Measurements from ENCODE around the gene TUBB1. TPM values are rescaled to one million over a fixed set of nuclear protein-coding genes. Genes with fewer than 3 reads are reported as not detected.

The TUBB1 gene
- total RNA-seq, 1 experiment from 2014 or later = 0.35 TPM

DNA sequence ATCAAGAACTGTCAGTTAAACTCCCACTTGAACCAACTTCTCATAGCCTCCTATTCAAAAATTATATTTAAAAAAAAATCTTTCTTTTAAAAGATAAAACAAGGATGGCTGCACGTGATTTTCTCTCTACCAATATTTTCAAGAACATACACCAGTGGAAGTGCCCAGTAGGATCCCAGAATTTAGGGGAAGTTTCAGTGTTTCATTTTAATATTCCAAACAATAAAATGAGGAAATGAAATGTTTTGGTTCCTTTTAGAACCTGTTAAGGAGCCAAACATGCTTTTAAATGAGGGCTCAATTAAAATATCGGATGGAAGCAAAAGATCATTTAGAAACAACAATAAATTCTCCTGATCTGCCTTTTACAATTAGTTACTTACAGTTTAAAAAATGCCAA is 49.8 kb downstream of the TUBB1 start:
- Histone ChIP-seq H4K20me1 (ENCODE audit: insufficient read depth) (no peaks in the 10 kb centered on the region), H3F3A (ENCODE audit: insufficient read depth, low read depth) (peaks cover 4% of the 10 kb centered on the region; the same call in 1 of the 2 replicates), H3K4me1 (replicated peaks; ENCODE audit: insufficient read depth) (peaks cover 12% of the 10 kb centered on the region), H3K9me3 (ENCODE audit: insufficient read depth, low read depth) (no peaks in the 10 kb centered on the region), H3K27me3 (ENCODE audit: insufficient read depth, low read depth) (no peaks in the 10 kb centered on the region), H3K79me2 (ENCODE audit: low read depth) (no peaks in the 10 kb centered on the region), H3K36me3 (ENCODE audit: low read depth) (no peaks in the 10 kb centered on the region), H3K4me2 (no peak overlapping the region), H2AFZ (no peak overlapping the region), H3K9me2 (ENCODE audit: insufficient read depth) (no peaks in the 10 kb centered on the region), H3K4me3 (no peak overlapping the region), H3K27ac (no peak overlapping the region)
- no peak for DNase-seq
- BruUV-seq (replicated peaks) = no TSS peak
- intact Hi-C loops (cut with micrococcal nuclease; ENCODE audit: unreplicated experiment) = no loop called here
- CTCF ChIA-PET = no interaction called here
- POLR2A ChIA-PET (ENCODE audit: unreplicated experiment) = no interaction called here
- no peak for TF ChIP-seq EZH2 (IDR thresholded peaks at IDR 0.05; ENCODE audit: low read depth)
- TF ChIP-seq, protein P1, sequence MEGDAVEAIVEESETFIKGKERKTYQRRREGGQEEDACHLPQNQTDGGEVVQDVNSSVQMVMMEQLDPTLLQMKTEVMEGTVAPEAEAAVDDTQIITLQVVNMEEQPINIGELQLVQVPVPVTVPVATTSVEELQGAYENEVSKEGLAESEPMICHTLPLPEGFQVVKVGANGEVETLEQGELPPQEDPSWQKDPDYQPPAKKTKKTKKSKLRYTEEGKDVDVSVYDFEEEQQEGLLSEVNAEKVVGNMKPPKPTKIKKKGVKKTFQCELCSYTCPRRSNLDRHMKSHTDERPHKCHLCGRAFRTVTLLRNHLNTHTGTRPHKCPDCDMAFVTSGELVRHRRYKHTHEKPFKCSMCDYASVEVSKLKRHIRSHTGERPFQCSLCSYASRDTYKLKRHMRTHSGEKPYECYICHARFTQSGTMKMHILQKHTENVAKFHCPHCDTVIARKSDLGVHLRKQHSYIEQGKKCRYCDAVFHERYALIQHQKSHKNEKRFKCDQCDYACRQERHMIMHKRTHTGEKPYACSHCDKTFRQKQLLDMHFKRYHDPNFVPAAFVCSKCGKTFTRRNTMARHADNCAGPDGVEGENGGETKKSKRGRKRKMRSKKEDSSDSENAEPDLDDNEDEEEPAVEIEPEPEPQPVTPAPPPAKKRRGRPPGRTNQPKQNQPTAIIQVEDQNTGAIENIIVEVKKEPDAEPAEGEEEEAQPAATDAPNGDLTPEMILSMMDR (conservative IDR thresholded peaks at IDR 0.05) = no peak

DNA sequence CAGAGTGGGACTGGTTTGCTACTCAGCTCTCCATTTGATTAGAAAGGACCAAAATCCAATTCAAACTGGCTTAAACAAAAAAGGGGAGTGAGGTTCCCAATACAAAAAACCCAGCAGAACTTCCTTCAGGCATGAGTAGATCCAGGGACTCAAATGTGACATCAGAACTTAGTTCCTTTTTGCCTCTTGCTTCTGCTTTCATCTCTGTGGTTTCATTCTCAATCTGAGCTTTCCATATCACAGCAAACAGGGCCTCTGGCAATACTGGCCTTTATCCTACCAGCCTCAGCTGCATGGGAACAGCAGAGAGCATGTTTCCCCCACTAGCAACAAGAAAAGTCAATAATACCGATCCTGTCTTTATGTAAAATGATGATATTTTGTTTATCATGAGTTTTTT is 52.0 kb downstream of the TUBB1 start:
- no peaks in the 10 kb centered on the region for H3K36me3 ChIP-seq (ENCODE audit: low read depth)
- H3K4me2 ChIP-seq = no peak overlapping the region
- H4K20me1 ChIP-seq (ENCODE audit: insufficient read depth) = no peaks in the 10 kb centered on the region
- H3K27me3 ChIP-seq (ENCODE audit: insufficient read depth, low read depth) = no peaks in the 10 kb centered on the region
- no peak for TF ChIP-seq EZH2 (IDR thresholded peaks at IDR 0.05; ENCODE audit: low read depth)
- TF ChIP-seq, protein P1 (conservative IDR thresholded peaks at IDR 0.05) = no peak
- H3K4me1 ChIP-seq (replicated peaks; ENCODE audit: insufficient read depth) = peaks cover 18% of the 10 kb centered on the region
- H3K4me3 ChIP-seq = no peak overlapping the region
- no TSS peak for BruUV-seq (replicated peaks)
- H3K9me2 ChIP-seq (ENCODE audit: insufficient read depth) = no peaks in the 10 kb centered on the region
- no peaks in the 10 kb centered on the region for H3K9me3 ChIP-seq (ENCODE audit: insufficient read depth, low read depth)
- intact Hi-C loops (cut with micrococcal nuclease; ENCODE audit: unreplicated experiment) = no loop called here
- no peak overlapping the region for H3K27ac ChIP-seq
- 0 out of 2 replicates have a peak overlapping the region, but pooled peaks have one; percentile 10 for H2AFZ ChIP-seq
- peaks cover 19% of the 10 kb centered on the region; the same call in 1 of the 2 replicates for H3F3A ChIP-seq (ENCODE audit: insufficient read depth, low read depth)
- DNase-seq = no peak
- POLR2A ChIA-PET (ENCODE audit: unreplicated experiment) = no interaction called here
- H3K79me2 ChIP-seq (ENCODE audit: low read depth) = no peaks in the 10 kb centered on the region
- CTCF ChIA-PET = interaction anchor here (0.6 to 0.7 kb wide), 2 partner anchors 17 to 208 kb away, joined by 3 to 4 read pairs; no protein-coding TSS in a partner anchor

DNA sequence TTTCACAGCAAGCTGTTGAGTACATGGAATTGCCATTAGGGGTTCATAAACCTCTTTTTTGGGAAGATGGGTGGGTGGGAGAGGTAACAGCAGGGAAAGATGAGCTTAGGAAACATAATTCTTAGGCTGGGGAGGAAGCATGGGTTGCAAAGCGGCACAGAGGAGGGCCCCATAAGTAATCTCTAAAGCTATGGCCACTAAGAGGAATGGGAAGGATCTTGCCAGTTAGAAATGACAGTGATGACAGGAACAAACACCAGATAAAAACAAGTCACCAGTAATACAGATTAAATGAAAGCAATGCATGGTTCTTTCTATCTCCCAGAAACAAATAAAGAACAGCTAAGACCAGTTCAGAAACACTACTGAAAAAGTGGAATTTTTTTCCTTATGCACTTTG is 54.4 kb downstream of the TUBB1 start:
- H2AFZ ChIP-seq = no peak overlapping the region
- H3K9me3 ChIP-seq (ENCODE audit: insufficient read depth, low read depth) = no peaks in the 10 kb centered on the region
- H3K27ac ChIP-seq = no peak overlapping the region
- no peaks in the 10 kb centered on the region for H3K9me2 ChIP-seq (ENCODE audit: insufficient read depth)
- ChIA-PET CTCF (no interaction called here), POLR2A (ENCODE audit: unreplicated experiment) (no interaction called here)
- intact Hi-C loops (cut with micrococcal nuclease; ENCODE audit: unreplicated experiment) = no loop called here
- H3K4me3 ChIP-seq = no peak overlapping the region
- DNase-seq = no peak
- peaks cover 28% of the 10 kb centered on the region; the same call in 1 of the 2 replicates for H3F3A ChIP-seq (ENCODE audit: insufficient read depth, low read depth)
- no peaks in the 10 kb centered on the region for H3K36me3 ChIP-seq (ENCODE audit: low read depth)
- H3K79me2 ChIP-seq (ENCODE audit: low read depth) = no peaks in the 10 kb centered on the region
- peaks cover 30% of the 10 kb centered on the region for H3K4me1 ChIP-seq (replicated peaks; ENCODE audit: insufficient read depth)
- H3K4me2 ChIP-seq = no peak overlapping the region
- no peaks in the 10 kb centered on the region for H4K20me1 ChIP-seq (ENCODE audit: insufficient read depth)
- no TSS peak for BruUV-seq (replicated peaks)
- TF ChIP-seq, protein P1 (conservative IDR thresholded peaks at IDR 0.05) = no peak
- no peak for TF ChIP-seq EZH2 (IDR thresholded peaks at IDR 0.05; ENCODE audit: low read depth)
- H3K27me3 ChIP-seq (ENCODE audit: insufficient read depth, low read depth) = no peaks in the 10 kb centered on the region
